Measurements from ENCODE around the gene MFSD6. TPM values are rescaled to one million over a fixed set of nuclear protein-coding genes. Genes with fewer than 3 reads are reported as not detected.

MFSD6 gene
- total RNA-seq, 3 donors from 2014 or later (not counting 1 experiment from before 2014, with no cell fraction given), result 36.7 to 50.5 (median 48.0) TPM

- Mint-ChIP-seq H3K4me1 (peaks cover 53 to 56% of the 10 kb centered on the region in 2 donors), H3K4me3 (no peak overlapping the region)
- intact Hi-C loops (cut with micrococcal nuclease), result no loop called here
These were observed 27.0 kb downstream of the MFSD6 start for GRCh38 chr2:190435031-190435670.

GRCh38 chr2:190436557-190436956 is 28.4 kb downstream of the MFSD6 start:
- H3K27ac Mint-ChIP-seq, result peak overlapping the region in 1 of 2 donors; percentile 39
- 92% methylated on average over 5 of the region's 5 CpGs for WGBS (ENCODE audit: insufficient coverage)
- DNase-seq (no peak), ATAC-seq (no peak)
- Histone ChIP-seq H3K27ac (ENCODE audit: low read length) (no peak overlapping the region), H3K36me3 (ENCODE audit: control insufficient read depth, insufficient read depth, low read length) (peaks cover 22% of the 10 kb centered on the region), H3K4me1 (ENCODE audit: control insufficient read depth, insufficient read depth, low read length) (peaks cover 19% of the 10 kb centered on the region), H3K9me3 (ENCODE audit: control insufficient read depth, insufficient read depth, low read length) (no peaks in the 10 kb centered on the region), H3K27me3 (ENCODE audit: control insufficient read depth, insufficient read depth, low read length) (no peaks in the 10 kb centered on the region), H3K4me3 (ENCODE audit: low read length) (no peak overlapping the region)
- intact Hi-C loops (cut with micrococcal nuclease), result no loop called here
- TF ChIP-seq CTCF (IDR thresholded peaks at IDR 0.05), result no peak
- no peaks in the 10 kb centered on the region for H3K27me3 Mint-ChIP-seq (ENCODE audit: low read depth in 2 of 2)
- H3K36me3 Mint-ChIP-seq, result peaks cover 26% of the 10 kb centered on the region
- no peak overlapping the region for H3K4me3 Mint-ChIP-seq
- peaks cover 66 to 68% of the 10 kb centered on the region in 2 donors for H3K4me1 Mint-ChIP-seq
- no peaks in the 10 kb centered on the region for H3K9me3 Mint-ChIP-seq

More at GRCh38 chr2:190435031-190435670, 27.0 kb downstream of the MFSD6 start:
- H3K4me3 ChIP-seq (ENCODE audit: low read length), result no peak overlapping the region
- Mint-ChIP-seq H3K27me3 (ENCODE audit: low read depth in 2 of 2) (no peaks in the 10 kb centered on the region), H3K9me3 (no peaks in the 10 kb centered on the region), H3K27ac (peak overlapping the region; percentile 17 to 39), H3K36me3 (peaks cover 26% of the 10 kb centered on the region)
- peaks cover 22% of the 10 kb centered on the region for H3K36me3 ChIP-seq (ENCODE audit: control insufficient read depth, insufficient read depth, low read length)
- no peak for DNase-seq
- no peaks in the 10 kb centered on the region for H3K27me3 ChIP-seq (ENCODE audit: control insufficient read depth, insufficient read depth, low read length)
- no peak for TF ChIP-seq CTCF (IDR thresholded peaks at IDR 0.05)
- 100% methylated on average over 1 of the region's 2 CpGs for WGBS (ENCODE audit: insufficient coverage)
- ATAC-seq, result no peak
- peaks cover 11% of the 10 kb centered on the region for H3K4me1 ChIP-seq (ENCODE audit: control insufficient read depth, insufficient read depth, low read length)
- H3K27ac ChIP-seq (ENCODE audit: low read length), result no peak overlapping the region
- no peaks in the 10 kb centered on the region for H3K9me3 ChIP-seq (ENCODE audit: control insufficient read depth, insufficient read depth, low read length)

GRCh38 chr2:190440113-190440512 is 32.0 kb downstream of the MFSD6 start:
- Mint-ChIP-seq H3K27ac (no peak overlapping the region), H3K4me3 (no peak overlapping the region), H3K36me3 (peaks cover 26% of the 10 kb centered on the region), H3K9me3 (no peaks in the 10 kb centered on the region), H3K27me3 (ENCODE audit: low read depth in 2 of 2) (no peaks in the 10 kb centered on the region), H3K4me1 (peaks cover 72 to 79% of the 10 kb centered on the region in 2 donors)
- intact Hi-C loops (cut with micrococcal nuclease), result no loop called here
- Histone ChIP-seq H3K9me3 (ENCODE audit: control insufficient read depth, insufficient read depth, low read length) (no peaks in the 10 kb centered on the region), H3K4me3 (ENCODE audit: low read length) (no peak overlapping the region), H3K36me3 (ENCODE audit: control insufficient read depth, insufficient read depth, low read length) (peaks cover 22% of the 10 kb centered on the region), H3K27me3 (ENCODE audit: control insufficient read depth, insufficient read depth, low read length) (no peaks in the 10 kb centered on the region), H3K27ac (ENCODE audit: low read length) (no peak overlapping the region), H3K4me1 (ENCODE audit: control insufficient read depth, insufficient read depth, low read length) (peaks cover 19% of the 10 kb centered on the region)
- DNase-seq (no peak), ATAC-seq (no peak)
- TF ChIP-seq CTCF (IDR thresholded peaks at IDR 0.05), result no peak

- Histone ChIP-seq H3K27ac (ENCODE audit: low read length) (no peak overlapping the region), H3K4me3 (ENCODE audit: low read length) (no peak overlapping the region), H3K4me1 (ENCODE audit: control insufficient read depth, insufficient read depth, low read length) (peaks cover 19% of the 10 kb centered on the region), H3K36me3 (ENCODE audit: control insufficient read depth, insufficient read depth, low read length) (peaks cover 19% of the 10 kb centered on the region), H3K27me3 (ENCODE audit: control insufficient read depth, insufficient read depth, low read length) (no peaks in the 10 kb centered on the region), H3K9me3 (ENCODE audit: control insufficient read depth, insufficient read depth, low read length) (no peaks in the 10 kb centered on the region)
- ATAC-seq (peak in 2 of 3 donors; percentile 29 to 32), DNase-seq (no peak)
- Mint-ChIP-seq H3K9me3 (no peaks in the 10 kb centered on the region), H3K27me3 (ENCODE audit: low read depth in 2 of 2) (no peaks in the 10 kb centered on the region), H3K27ac (peak overlapping the region; percentile 68 to 77), H3K4me1 (peaks cover 70 to 77% of the 10 kb centered on the region in 2 donors), H3K4me3 (peak overlapping the region; percentile 8), H3K36me3 (peaks cover 15% of the 10 kb centered on the region)
- no peak for TF ChIP-seq CTCF (IDR thresholded peaks at IDR 0.05)
- intact Hi-C loops (cut with micrococcal nuclease), result no loop called here
- WGBS (ENCODE audit: insufficient coverage), result 60% methylated on average over 4 of the region's 4 CpGs
These were observed 33.4 kb downstream of the MFSD6 start for GRCh38 chr2:190441564-190441963.

All from natural killer cell (primary cell).